K562 (cell line): ENCODE data around the gene INTS6.

Experiments
- JUN ChIP-seq, 2 experiments: sonication (generic) in 1 of 2; formaldehyde crosslinking in 1 of 2; IDR thresholded peaks; 2 replicates each; pipeline versions ENCODE4 v1.6.1 to v1.8.0; 2012 to 2022; ENCODE audit warnings: borderline replicate concordance in 2 of 2, mild to moderate bottlenecking in 2 of 2, improper control_type of control experiment in 1 of 2, low read depth in 1 of 2, low read length in 1 of 2, missing genetic modification reagents in 1 of 2
- KLF16 ChIP-seq: IDR thresholded peaks from 2 replicates; pipeline ENCODE4 v1.6.1; 2016; ENCODE audit warnings: antibody characterized with exemption
- MXI1 ChIP-seq: IDR thresholded peaks from 2 replicates; pipeline ENCODE4 v1.6.1; 2011; ENCODE audit warnings: low read depth, mild to moderate bottlenecking, improper control_type of control experiment, low read length
- PHF8 ChIP-seq: fragments of 200-600 bp; sonication (generic); IDR thresholded peaks from 2 replicates; pipeline ENCODE4 v1.6.1; 2012; ENCODE audit warnings: mixed run types, mild to moderate bottlenecking, inconsistent platforms, low read length, moderate library complexity, borderline replicate concordance
- POLR2A ChIP-seq: fragments of 450-650 bp; conservative IDR thresholded peaks from 2 replicates; pipeline ENCODE4 v1.6.1; 2016
- ZHX1 ChIP-seq: fragments of 150-350 bp; conservative IDR thresholded peaks from 2 replicates; pipeline ENCODE4 v1.6.1; 2014; ENCODE audit warnings: low read length
- ZNF398 ChIP-seq: fragments of 250-450 bp; sonication (Bioruptor Pico); IDR thresholded peaks from 2 replicates; pipeline ENCODE4 v1.8.0; 2021; ENCODE audit warnings: moderate library complexity, mild to moderate bottlenecking, inconsistent platforms

GRCh38 chr13:51397262-51397941, 55.4 kb downstream of the INTS6 start:
- TF ChIP-seq JUN (IDR thresholded peaks at IDR 0.05; ENCODE audit: borderline replicate concordance, low read depth, low read length), result no peak
- TF ChIP-seq JUN (CRISPR knock-in tag; IDR thresholded peaks at IDR 0.05; ENCODE audit: borderline replicate concordance), result no peak
- TF ChIP-seq KLF16, result no peak
- no peak for TF ChIP-seq ZHX1
- TF ChIP-seq PHF8, result no peak
- TF ChIP-seq MXI1, result no peak
- no peak for TF ChIP-seq POLR2A
- no peak for TF ChIP-seq ZNF398
